ENCODE data around the gene CHRM3.

The CHRM3 gene

GRCh38 chr1:239432255-239432654 is 45.9 kb downstream of the CHRM3 start:
- in situ Hi-C loops (cut with MboI; ENCODE audit: low sequenced_read_pairs, unreplicated experiment), result no loop called here
- no peak for DNase-seq (ENCODE audit: low spot score)
- no peak for TF ChIP-seq CTCF (IDR thresholded peaks at IDR 0.05; ENCODE audit: borderline replicate concordance, control extremely low read depth, extremely low read depth, insufficient read depth, missing control alignments)

GRCh38 chr1:239434181-239434580 is 47.8 kb downstream of the CHRM3 start:
- no peak for TF ChIP-seq CTCF (IDR thresholded peaks at IDR 0.05; ENCODE audit: borderline replicate concordance, control extremely low read depth, extremely low read depth, insufficient read depth, missing control alignments)
- DNase-seq (ENCODE audit: low spot score), result no peak
- in situ Hi-C loops (cut with MboI; ENCODE audit: low sequenced_read_pairs, unreplicated experiment), result no loop called here
